Measurements from ENCODE around the gene MGST2.

The MGST2 gene

DNA sequence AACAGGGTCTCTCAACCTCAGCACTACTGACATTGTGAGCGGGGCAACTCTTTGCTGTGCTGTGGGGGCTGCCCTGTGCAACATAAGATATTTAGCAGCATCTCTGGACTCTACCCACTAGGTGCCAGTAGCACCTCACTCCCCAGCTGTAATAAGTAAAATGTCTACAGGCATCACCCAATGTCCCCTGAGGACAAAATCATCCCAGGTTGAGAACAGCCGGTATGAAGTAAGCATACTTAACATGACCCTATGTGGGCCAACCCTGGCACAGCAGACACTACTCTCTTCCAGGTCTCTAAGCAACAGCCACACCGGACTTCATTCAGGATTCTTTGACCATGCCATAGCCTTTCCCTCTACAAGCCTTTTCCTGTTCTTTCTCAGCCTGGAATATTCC, 10.5 kb upstream of the MGST2 start:
- TF ChIP-seq, protein P1, sequence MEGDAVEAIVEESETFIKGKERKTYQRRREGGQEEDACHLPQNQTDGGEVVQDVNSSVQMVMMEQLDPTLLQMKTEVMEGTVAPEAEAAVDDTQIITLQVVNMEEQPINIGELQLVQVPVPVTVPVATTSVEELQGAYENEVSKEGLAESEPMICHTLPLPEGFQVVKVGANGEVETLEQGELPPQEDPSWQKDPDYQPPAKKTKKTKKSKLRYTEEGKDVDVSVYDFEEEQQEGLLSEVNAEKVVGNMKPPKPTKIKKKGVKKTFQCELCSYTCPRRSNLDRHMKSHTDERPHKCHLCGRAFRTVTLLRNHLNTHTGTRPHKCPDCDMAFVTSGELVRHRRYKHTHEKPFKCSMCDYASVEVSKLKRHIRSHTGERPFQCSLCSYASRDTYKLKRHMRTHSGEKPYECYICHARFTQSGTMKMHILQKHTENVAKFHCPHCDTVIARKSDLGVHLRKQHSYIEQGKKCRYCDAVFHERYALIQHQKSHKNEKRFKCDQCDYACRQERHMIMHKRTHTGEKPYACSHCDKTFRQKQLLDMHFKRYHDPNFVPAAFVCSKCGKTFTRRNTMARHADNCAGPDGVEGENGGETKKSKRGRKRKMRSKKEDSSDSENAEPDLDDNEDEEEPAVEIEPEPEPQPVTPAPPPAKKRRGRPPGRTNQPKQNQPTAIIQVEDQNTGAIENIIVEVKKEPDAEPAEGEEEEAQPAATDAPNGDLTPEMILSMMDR (IDR thresholded peaks at IDR 0.05; ENCODE audit: extremely low read depth, insufficient read depth, missing control alignments) = peak; percentile 46
- no peak for DNase-seq (ENCODE audit: low spot score)
- in situ Hi-C loops (cut with MboI; ENCODE audit: low pct_unique_long_range_greater_than_20kb, low sequenced_read_pairs, unreplicated experiment) = no loop called here

DNA sequence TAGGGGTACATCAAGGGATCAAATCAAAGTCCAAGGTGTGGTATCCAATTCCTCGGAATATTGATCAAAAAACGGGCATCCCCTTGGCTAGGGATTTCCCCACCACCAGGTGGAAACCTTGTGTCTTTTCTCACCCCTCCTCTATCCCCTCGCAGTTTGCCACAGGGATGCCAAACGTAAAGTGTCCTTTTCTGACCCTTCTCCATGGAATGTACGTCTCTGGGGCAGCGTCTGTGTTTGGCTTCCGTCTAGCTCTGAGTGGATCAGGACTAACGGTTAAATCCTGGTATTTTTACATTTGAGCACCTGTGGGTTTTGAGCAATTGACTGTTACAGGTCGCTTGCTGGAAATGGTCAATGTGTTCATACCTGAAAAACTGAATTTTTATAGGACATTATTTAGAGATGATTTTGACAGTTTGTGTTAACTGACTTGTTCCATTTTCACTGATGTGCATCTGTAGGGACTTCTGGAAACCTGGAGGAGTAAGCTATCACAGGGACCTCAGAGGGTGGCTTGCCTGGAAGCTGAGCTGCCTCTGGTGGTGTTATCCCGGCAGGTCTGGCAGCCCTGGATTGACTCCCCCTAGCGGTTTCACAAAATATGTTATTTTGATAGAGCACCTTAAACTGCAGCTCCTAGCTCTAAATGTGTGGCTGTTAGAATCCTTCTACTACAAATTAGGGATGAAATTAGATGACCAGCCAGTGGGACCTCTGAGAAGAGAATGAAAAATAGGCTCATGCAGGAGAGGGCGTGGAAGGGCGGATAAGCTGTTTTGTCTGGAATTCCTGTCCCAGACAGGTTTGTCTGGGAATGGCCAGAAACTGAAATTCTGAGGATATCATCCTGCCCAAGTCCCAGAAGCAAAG, 8.8 kb upstream of the MGST2 start:
- peak; percentile 47 for DNase-seq (ENCODE audit: low spot score)
- in situ Hi-C loops (cut with MboI; ENCODE audit: low pct_unique_long_range_greater_than_20kb, low sequenced_read_pairs, unreplicated experiment) = no loop called here
- TF ChIP-seq, protein P1 (IDR thresholded peaks at IDR 0.05; ENCODE audit: extremely low read depth, insufficient read depth, missing control alignments) = peak; percentile 61

DNA sequence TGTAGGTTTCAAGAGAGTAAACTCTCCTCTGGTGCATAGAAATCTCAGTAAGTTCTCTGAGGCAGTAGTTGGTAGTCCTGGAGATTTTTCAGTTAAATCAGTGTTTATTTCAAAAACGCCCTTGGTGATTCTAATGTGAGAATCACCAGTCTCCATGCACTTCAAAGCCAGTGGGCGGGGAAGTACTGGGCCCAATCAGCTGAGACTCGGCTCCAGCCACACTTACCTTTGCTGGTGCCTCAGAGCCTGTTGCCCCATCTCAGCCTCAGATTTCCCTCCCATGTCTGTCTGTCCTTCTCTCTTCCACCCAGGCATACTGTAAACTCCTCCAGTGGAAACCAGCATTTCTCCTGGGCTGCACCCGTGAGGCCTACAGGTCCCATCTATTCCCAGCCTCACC, 7.4 kb upstream of the MGST2 start:
- TF ChIP-seq, protein P1 (IDR thresholded peaks at IDR 0.05; ENCODE audit: extremely low read depth, insufficient read depth, missing control alignments) = no peak
- DNase-seq (ENCODE audit: low spot score) = no peak
- in situ Hi-C loops (cut with MboI; ENCODE audit: low pct_unique_long_range_greater_than_20kb, low sequenced_read_pairs, unreplicated experiment) = no loop called here

DNA sequence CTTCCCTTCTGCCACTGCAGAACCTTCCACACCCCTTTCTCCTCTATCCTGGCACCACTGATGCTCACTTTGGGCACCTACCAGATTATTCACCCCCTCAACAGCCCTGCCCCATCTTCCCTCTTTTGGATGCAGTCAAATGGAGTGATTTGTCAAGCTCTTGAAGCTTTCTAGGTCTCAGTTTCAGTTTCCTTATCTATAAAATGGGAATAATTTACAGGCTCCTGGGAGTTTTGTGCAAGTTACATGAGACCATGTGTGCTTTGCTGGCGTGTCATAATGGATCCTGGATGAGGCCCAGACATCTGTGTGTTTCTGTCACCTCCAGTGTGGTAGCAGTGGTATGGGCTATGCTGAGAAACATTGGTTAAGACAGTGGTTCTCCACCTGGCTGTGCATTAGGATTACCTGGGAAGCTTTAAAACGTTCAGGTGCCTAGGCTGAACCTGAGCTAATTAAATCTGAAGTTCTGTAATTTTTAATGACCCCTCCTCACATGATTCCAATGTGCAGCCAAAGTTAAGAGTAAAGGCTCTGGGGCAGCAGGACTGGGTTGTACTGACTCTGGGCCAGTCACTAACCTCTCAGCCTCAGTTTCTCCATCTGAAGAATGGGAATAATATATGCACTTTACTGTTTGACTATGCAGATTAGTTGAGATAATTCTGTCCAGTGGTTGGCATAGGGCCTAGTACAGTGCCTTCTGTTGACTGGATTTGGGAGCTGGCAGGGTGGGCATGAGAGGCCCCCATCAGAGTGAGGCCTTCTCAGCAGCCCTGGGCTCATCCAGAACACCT, 6.8 kb upstream of the MGST2 start:
- no peak for DNase-seq (ENCODE audit: low spot score)
- in situ Hi-C loops (cut with MboI; ENCODE audit: low pct_unique_long_range_greater_than_20kb, low sequenced_read_pairs, unreplicated experiment) = no loop called here
- TF ChIP-seq, protein P1 (IDR thresholded peaks at IDR 0.05; ENCODE audit: extremely low read depth, insufficient read depth, missing control alignments) = no peak

DNA sequence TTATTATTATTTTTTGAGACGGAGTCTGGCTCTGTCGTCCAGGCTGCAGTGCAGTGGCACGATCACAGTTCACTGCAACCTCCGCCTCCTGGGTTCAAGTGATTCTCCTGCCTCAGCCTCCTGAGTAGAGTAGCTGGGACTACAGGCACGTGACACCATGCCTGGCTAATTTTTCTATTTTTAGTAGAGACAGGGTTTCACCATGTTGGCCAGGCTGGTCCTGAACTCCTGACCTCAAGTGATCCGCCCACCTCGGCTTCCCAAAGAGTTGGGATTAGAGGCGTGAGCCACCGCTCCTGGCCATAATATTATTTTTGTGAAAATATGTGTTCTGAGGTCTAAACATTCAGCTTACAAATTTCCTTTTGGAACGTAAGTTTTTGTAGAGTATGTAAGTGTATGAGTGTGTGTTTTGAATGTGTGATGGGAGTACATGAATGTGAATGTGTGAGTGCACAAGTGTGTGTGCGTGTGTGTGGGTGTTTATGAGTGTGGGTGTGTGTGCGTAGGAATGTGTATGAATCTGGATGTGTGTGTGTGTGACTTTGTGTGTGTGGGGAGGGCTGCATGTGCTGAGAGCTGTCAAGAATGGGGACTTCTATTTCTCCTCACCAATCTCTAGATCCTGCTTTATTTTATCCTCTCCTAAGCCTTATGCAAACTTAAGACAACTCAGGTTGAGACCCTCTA, 5.7 kb upstream of the MGST2 start:
- in situ Hi-C loops (cut with MboI; ENCODE audit: low pct_unique_long_range_greater_than_20kb, low sequenced_read_pairs, unreplicated experiment) = no loop called here
- DNase-seq (ENCODE audit: low spot score) = no peak
- TF ChIP-seq, protein P1 (IDR thresholded peaks at IDR 0.05; ENCODE audit: extremely low read depth, insufficient read depth, missing control alignments) = no peak

DNA sequence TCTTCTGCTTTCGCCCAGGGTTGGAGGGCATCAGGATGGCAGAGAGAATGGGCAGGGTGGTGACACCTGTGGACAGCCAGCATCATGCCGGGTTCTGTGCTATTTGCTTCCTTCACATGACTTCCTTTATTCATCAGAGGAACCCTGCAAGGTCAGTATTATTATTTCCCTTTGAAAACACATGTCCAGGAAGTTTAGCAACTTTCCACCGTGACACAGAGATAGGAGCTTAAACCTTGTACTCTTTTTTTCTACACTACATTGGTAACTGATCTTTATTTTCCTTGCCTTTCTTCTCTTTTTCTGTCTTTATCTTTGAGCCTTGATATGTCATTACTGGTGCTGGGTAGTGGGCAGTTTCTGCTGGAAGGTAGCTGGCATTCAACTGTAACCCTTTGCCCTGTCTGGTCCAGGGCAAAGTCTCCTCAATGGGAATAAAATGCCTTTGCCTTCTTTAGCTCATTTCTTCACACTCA, 5.0 kb upstream of the MGST2 start:
- in situ Hi-C loops (cut with MboI; ENCODE audit: low pct_unique_long_range_greater_than_20kb, low sequenced_read_pairs, unreplicated experiment) = no loop called here
- no peak for DNase-seq (ENCODE audit: low spot score)
- TF ChIP-seq, protein P1 (IDR thresholded peaks at IDR 0.05; ENCODE audit: extremely low read depth, insufficient read depth, missing control alignments) = no peak
